Stomach (tissue), 9 donors: ENCODE results near the gene CD3D. TPM values are rescaled to one million over a fixed set of nuclear protein-coding genes. Genes with fewer than 3 reads are reported as not detected.

ENCODE experiments used
- DNase-seq, 2 donors: peaks; one replicate each; pipeline versions ENCODE4 v3.0.0 to v3.0.0-alpha.2; 2013 to 2019
- H3K27ac ChIP-seq, 5 donors: fragments of 200-600 bp in 4 of 5; sonication (generic) in 4 of 5; one replicate each; pipeline ENCODE4 v1.5.1; 2013 to 2019; ENCODE audit warnings: mild to moderate bottlenecking in 1 of 5, moderate library complexity in 1 of 5
- H3K27me3 ChIP-seq, 3 donors: fragments of 200-600 bp; sonication (generic); one replicate each; pipeline ENCODE4 v1.5.1; 2017 to 2019; ENCODE audit warnings: mixed run types in 1 of 3
- H3K36me3 ChIP-seq, 4 donors: fragments of 200-600 bp; sonication (generic); 1 replicate in 3 of 4; 2 replicates in 1 of 4; pipeline ENCODE4 v1.5.1; 2016 to 2019
- H3K4me1 ChIP-seq, 4 donors: fragments of 200-600 bp; sonication (generic); one replicate each; pipeline ENCODE4 v1.5.1; 2016 to 2019
- H3K4me3 ChIP-seq, 4 donors: fragments of 200-600 bp; sonication (generic) in 3 of 4; one replicate each; pipeline ENCODE4 v1.5.1; 2016 to 2019; ENCODE audit warnings: mild to moderate bottlenecking in 1 of 4
- H3K9me3 ChIP-seq, 4 donors: fragments of 200-600 bp; sonication (generic); one replicate each; pipeline ENCODE4 v1.5.1; 2016 to 2019
- EP300 ChIP-seq: sonication (generic); formaldehyde crosslinking; IDR thresholded peaks from one replicate; pipeline ENCODE4 v1.6.1; 2017; ENCODE audit warnings: antibody characterized with exemption
- POLR2A ChIP-seq, 4 donors: fragments of 450-650 bp; IDR thresholded peaks; one replicate each; pipeline ENCODE4 v1.6.1; 2016; ENCODE audit warnings: antibody characterized with exemption in 4 of 4, control low read depth in 2 of 4, mild to moderate bottlenecking in 1 of 4, moderate library complexity in 1 of 4
- POLR2AphosphoS5 ChIP-seq, 3 donors: sonication (generic); formaldehyde crosslinking; IDR thresholded peaks; one replicate each; pipeline ENCODE4 v1.6.1; 2016; ENCODE audit warnings: antibody characterized with exemption in 3 of 3
- whole genome bisulfite sequencing, 5 donors: extraction: QIAGEN DNeasy Blood & Tissue Kit in 3 of 5; methylation state at CpG; one replicate each; pipeline versions ENCODE4 v1.1.5 to v1.1.7; 2013 to 2018; 5-methylcytosine and 5-hydroxymethylcytosine counted together
- intact Hi-C: fragments of 100-400 bp; cut with DNase I; formaldehyde crosslinking; loops from one replicate; pipeline ENCODE4 v1.15.1; 2023; ENCODE audit warnings: low total_unique reads
- polyA plus RNA-seq, 3 donors: library from polyadenylated mRNA; stranded (reverse); fragments of 200-250 nt; gene quantifications; one replicate each; pipeline ENCODE4 v1.2.3, GENCODE V29; 2013
- total RNA-seq, 5 donors: library from RNA; depleted of rRNA; stranded (reverse); fragments of >200 nt; gene quantifications; one replicate each; pipeline versions ENCODE4 v1.1.0 to v1.2.3, GENCODE V29; 2014 to 2016
- TF ChIP-seq, protein P1 (sequence below), 7 experiments: fragments of 450-650 bp in 4 of 7; fragments of 200-600 bp in 3 of 7; sonication (generic) in 3 of 7; IDR thresholded peaks; one replicate each; pipeline ENCODE4 v1.5.1; 2016 to 2019; ENCODE audit warnings: antibody characterized with exemption in 7 of 7, control low read depth in 2 of 7, mild to moderate bottlenecking in 1 of 7
- donor health status: healthy with polysubstance abuse.
- donor health status: Bipolar disorder and iron deficiency.
- donor health status: healthy.

Gene CD3D
- total and polyA plus RNA-seq, 8 donors, result 2.2 to 24.0 (median 7.0) TPM; not detected in 2

DNA sequence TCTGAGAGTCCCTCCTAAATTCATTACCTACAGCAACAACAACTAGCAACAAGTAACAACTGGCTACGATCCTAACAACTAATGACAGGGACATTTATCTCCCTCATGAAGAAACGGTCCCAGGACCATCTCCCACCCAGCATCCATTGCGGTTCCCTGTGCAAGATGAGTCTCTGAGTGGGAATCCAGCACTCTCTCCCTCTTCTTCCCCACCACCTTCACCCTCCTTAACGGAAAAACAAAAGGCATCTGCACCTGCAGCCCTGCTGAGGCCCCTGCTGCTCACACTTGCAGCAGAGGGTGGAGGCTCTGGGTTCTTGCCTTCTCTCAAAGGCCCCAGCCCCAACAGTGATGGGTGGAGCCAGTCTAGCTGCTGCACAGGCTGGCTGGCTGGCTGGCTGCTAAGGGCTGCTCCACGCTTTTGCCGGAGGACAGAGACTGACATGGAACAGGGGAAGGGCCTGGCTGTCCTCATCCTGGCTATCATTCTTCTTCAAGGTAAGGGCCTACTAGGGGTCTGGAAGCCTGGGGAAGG is 1.5 kb upstream of the CD3D start, which contains the start of gene CD3G:
Gene CD3G, plus strand, starts transcription at position 364 of the 535 bp plus-strand sequence. Its CDS starts 80 bp downstream, at position 444.
- TF ChIP-seq POLR2A (IDR thresholded peaks at IDR 0.05), result no peak
- TF ChIP-seq POLR2AphosphoS5 (IDR thresholded peaks at IDR 0.05), result no peak
- no peak for TF ChIP-seq EP300
- TF ChIP-seq, protein P1, sequence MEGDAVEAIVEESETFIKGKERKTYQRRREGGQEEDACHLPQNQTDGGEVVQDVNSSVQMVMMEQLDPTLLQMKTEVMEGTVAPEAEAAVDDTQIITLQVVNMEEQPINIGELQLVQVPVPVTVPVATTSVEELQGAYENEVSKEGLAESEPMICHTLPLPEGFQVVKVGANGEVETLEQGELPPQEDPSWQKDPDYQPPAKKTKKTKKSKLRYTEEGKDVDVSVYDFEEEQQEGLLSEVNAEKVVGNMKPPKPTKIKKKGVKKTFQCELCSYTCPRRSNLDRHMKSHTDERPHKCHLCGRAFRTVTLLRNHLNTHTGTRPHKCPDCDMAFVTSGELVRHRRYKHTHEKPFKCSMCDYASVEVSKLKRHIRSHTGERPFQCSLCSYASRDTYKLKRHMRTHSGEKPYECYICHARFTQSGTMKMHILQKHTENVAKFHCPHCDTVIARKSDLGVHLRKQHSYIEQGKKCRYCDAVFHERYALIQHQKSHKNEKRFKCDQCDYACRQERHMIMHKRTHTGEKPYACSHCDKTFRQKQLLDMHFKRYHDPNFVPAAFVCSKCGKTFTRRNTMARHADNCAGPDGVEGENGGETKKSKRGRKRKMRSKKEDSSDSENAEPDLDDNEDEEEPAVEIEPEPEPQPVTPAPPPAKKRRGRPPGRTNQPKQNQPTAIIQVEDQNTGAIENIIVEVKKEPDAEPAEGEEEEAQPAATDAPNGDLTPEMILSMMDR (IDR thresholded peaks at IDR 0.05), result no peak
- peak; percentile 26 to 54 for DNase-seq
- H3K4me1 ChIP-seq, result no peaks in the 10 kb centered on the region
- H3K9me3 ChIP-seq, result no peaks in the 10 kb centered on the region
- H3K36me3 ChIP-seq, result no peaks in the 10 kb centered on the region
- 61 to 74% (median 69%) methylated on average over 6 of the region's 6 CpGs for WGBS, 5 donors
- intact Hi-C loops, result no loop called here
- peaks cover 0 to 23% (median 8%) of the 10 kb centered on the region in 3 donors for H3K27me3 ChIP-seq
- peak within 1 kb of the TSS in 3 of 5 donors; percentile 25 to 54 (median 42) for H3K27ac ChIP-seq
- peak within 1 kb of the TSS; percentile 1 to 26 (median 8) for H3K4me3 ChIP-seq

DNA sequence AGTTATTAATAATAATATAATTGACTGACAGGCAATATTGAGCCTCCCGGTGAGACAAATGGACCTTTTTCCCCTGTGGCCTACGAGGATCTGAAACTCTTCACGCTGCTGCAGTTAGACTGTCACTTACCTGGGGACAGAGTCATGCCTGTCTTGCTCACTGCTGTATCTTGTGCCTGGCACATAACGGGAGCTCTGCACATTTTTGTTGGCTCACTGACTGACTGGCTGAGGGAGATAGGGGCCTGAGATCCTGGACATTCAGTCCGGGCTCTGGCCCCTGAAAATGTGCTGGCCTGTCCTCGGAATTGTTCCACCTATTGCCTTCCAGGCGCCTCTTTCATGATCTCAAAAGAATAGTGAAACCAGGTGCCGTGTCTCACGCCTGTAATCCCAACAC is 743 bp upstream of the CD3D start:
- TF ChIP-seq POLR2A (IDR thresholded peaks at IDR 0.05), result no peak
- TF ChIP-seq, protein P1 (IDR thresholded peaks at IDR 0.05), result no peak
- no peak for TF ChIP-seq POLR2AphosphoS5 (IDR thresholded peaks at IDR 0.05)
- no peak for TF ChIP-seq EP300
- H3K36me3 ChIP-seq, result no peaks in the 10 kb centered on the region
- 55 to 79% (median 75%) methylated on average over 9 of the region's 9 CpGs for WGBS, 5 donors
- no peak overlapping the region for H3K4me3 ChIP-seq
- H3K27me3 ChIP-seq, result peaks cover 0 to 17% (median under 1%) of the 10 kb centered on the region in 3 donors
- intact Hi-C loops, result no loop called here
- H3K27ac ChIP-seq, result peak overlapping the region in 3 of 5 donors; percentile 13 to 42 (median 40)
- no peaks in the 10 kb centered on the region for H3K9me3 ChIP-seq
- no peaks in the 10 kb centered on the region for H3K4me1 ChIP-seq
- DNase-seq, result no peak

DNA sequence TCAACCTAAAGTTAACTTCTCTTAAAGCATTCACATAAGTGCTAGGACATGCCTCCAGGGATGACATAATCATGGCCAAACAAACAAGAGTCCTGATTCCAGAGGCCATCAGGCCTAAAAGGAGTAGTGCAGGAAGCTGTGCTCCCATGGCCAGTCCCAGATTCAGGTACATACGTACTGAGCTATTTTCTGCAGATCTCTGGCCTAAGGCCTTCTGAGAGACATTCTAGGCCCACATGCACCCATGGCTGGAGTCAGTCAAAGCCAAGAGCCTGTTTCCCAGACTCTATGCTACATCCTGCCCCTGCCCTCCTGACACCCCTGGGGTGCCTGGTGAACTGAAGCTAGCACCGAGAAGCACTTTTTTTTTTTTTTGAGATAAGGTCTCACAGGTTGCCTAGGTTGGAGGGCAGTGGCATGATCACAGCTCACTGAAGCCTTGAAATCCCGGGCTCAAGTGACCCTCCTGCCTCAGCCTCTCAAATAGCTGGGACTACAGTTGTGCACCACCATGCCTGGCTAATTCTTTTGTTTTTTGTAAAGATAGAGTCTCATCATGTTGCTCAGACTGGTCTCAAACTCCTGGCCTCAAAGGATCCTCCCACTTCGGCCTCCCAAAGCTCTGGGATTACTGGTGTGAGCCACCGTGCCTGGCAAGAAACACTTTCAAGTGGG is 553 bp downstream of the CD3D start:
- Histone ChIP-seq H3K4me3 (peak overlapping the region in 3 of 4 donors; percentile 6 to 24 (median 21)), H3K4me1 (no peaks in the 10 kb centered on the region), H3K36me3 (no peaks in the 10 kb centered on the region), H3K27ac (peak overlapping the region; percentile 13 to 40 (median 26)), H3K27me3 (peaks cover 0 to 8% (median 0%) of the 10 kb centered on the region in 3 donors), H3K9me3 (no peaks in the 10 kb centered on the region)
- TF ChIP-seq EP300, result no peak
- TF ChIP-seq, protein P1 (IDR thresholded peaks at IDR 0.05), result no peak
- no peak for TF ChIP-seq POLR2AphosphoS5 (IDR thresholded peaks at IDR 0.05)
- no peak for TF ChIP-seq POLR2A (IDR thresholded peaks at IDR 0.05)
- intact Hi-C loops, result no loop called here
- no peak for DNase-seq
- 69 to 81% (median 77%) methylated on average over 5 of the region's 5 CpGs for WGBS, 5 donors

DNA sequence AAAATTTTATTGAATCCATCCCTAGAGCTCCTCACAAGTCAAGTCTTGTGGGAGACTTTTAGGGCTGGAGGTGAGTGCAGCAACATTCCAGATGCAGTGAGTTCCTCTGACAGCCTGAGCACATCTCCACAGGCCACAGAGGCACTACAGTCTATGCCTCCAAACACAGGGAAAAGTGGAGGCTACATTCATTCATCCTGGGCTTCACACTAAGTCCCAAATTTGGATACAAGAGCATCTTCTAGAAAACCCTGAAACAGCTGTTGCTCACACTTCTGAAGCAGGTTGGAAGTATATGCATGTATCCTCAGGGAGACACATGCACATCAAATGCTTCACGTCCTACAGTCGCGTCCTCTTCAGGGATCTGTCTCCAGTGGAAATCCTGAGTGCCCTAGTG is 1.2 kb downstream of the CD3D start:
- H3K27me3 ChIP-seq, result peaks cover 0 to 8% (median 0%) of the 10 kb centered on the region in 3 donors
- intact Hi-C loops, result no loop called here
- no peak for TF ChIP-seq POLR2AphosphoS5 (IDR thresholded peaks at IDR 0.05)
- TF ChIP-seq, protein P1 (IDR thresholded peaks at IDR 0.05), result no peak
- no peak for TF ChIP-seq EP300
- TF ChIP-seq POLR2A (IDR thresholded peaks at IDR 0.05), result no peak
- H3K36me3 ChIP-seq, result no peaks in the 10 kb centered on the region
- 86 to 97% (median 93%) methylated on average over 3 of the region's 3 CpGs for WGBS, 5 donors
- DNase-seq, result no peak
- peak overlapping the region in 1 of 5 donors; percentile 40 for H3K27ac ChIP-seq
- no peaks in the 10 kb centered on the region for H3K4me1 ChIP-seq
- peak overlapping the region in 3 of 4 donors; percentile 9 to 24 (median 21) for H3K4me3 ChIP-seq
- H3K9me3 ChIP-seq, result no peaks in the 10 kb centered on the region
